HepG2 (cell line): ENCODE data around the gene CENPO. TPM values are rescaled to one million over a fixed set of nuclear protein-coding genes. Genes with fewer than 3 reads are reported as not detected.

Experiments
- ATAC-seq: fragments of 200-7000 bp; cut with Tn5 transposase; 3 replicates; pipeline ENCODE4 v1.9.1; 2020; ENCODE audit warnings: mild to moderate bottlenecking, moderate library complexity
- BruUV-seq: library from RNA; stranded (reverse); fragments of 400-500 nt; replicated peaks from 2 replicates; lab custom pipeline; 2021; lab: Mats Ljungman, UMichigan
- CTCF ChIA-PET: fragments of 300-600 bp; formaldehyde crosslinking; extraction: SDS; loops from one replicate; lab custom pipeline; 2021; ENCODE audit warnings: low total read pairs, inconsistent platforms, low intra/inter-chr PET ratio; lab: Yijun Ruan, JAX
- POLR2A ChIA-PET: fragments of 350-600 bp; sonication (Branson Sonifier 250); formaldehyde crosslinking; loops from one replicate; lab custom pipeline; 2020; ENCODE audit warnings: antibody characterized with exemption, inconsistent platforms; lab: Yijun Ruan, JAX
- DNase-seq: peaks from one replicate; pipeline ENCODE4 v3.0.0-alpha.2; 2015; ENCODE audit warnings: low spot score
- FAIRE-seq: peaks from 3 replicates; lab custom pipeline; 2011; peaks lifted over from hg19 to GRCh38; lab: Jason Lieb, UNC
- H2AFZ ChIP-seq: one replicate; pipeline ENCODE4 v1.6.1; 2011; ENCODE audit warnings: low read length, inconsistent platforms
- H3K27ac ChIP-seq: fragments of 300-600 bp; 3 replicates; pipeline ENCODE4 v1.8.0; 2011; ENCODE audit warnings: mixed run types, mild to moderate bottlenecking, mixed read lengths, low read length, inconsistent platforms; ENCODE audit not compliant: insufficient read depth; ENCODE audit errors: extremely low read length
- H3K27me3 ChIP-seq, 2 experiments: fragments of 200-600 bp in 1 of 2; 2 replicates in 1 of 2; 3 replicates in 1 of 2; pipeline versions ENCODE4 v1.6.0 to v1.8.0; 2011; ENCODE audit warnings: low read length in 2 of 2, mild to moderate bottlenecking in 2 of 2, moderate library complexity in 2 of 2, inconsistent platforms in 1 of 2; ENCODE audit not compliant: insufficient read depth in 2 of 2, control insufficient read depth in 1 of 2
- H3K36me3 ChIP-seq, 2 experiments: fragments of 200-600 bp in 1 of 2; replicated peaks in 1 of 2; 2 replicates in 1 of 2; 3 replicates in 1 of 2; pipeline versions ENCODE4 v1.5.1 to v1.8.0; 2011; ENCODE audit warnings: low read length in 2 of 2, inconsistent platforms in 1 of 2; ENCODE audit not compliant: insufficient read depth in 2 of 2, control insufficient read depth in 1 of 2
- H3K4me1 ChIP-seq: 2 replicates; pipeline ENCODE4 v1.5.1; 2012; ENCODE audit warnings: low read length, inconsistent platforms; ENCODE audit not compliant: insufficient read depth
- H3K4me2 ChIP-seq: 2 replicates; pipeline ENCODE4 v1.6.0; 2011; ENCODE audit warnings: low read depth, low read length, inconsistent platforms
- H3K4me3 ChIP-seq, 3 experiments: fragments of 200-600 bp in 1 of 3; sonication (generic), shearing (Covaris generic) in 1 of 3; replicated peaks in 1 of 3; 2 replicates each; pipeline ENCODE4 v1.5.1; 2011 to 2016; ENCODE audit warnings: low read length in 3 of 3, inconsistent platforms in 2 of 3, low read depth in 2 of 3, mild to moderate bottlenecking in 2 of 3, control low read depth in 1 of 3, mixed read lengths in 1 of 3; ENCODE audit not compliant: insufficient read depth in 1 of 3
- H3K79me2 ChIP-seq: one replicate; pipeline ENCODE4 v1.6.1; 2011; ENCODE audit warnings: low read length, inconsistent platforms; ENCODE audit not compliant: insufficient read depth
- H3K9ac ChIP-seq: 2 replicates; pipeline ENCODE4 v1.6.0; 2011; ENCODE audit warnings: mild to moderate bottlenecking, low read depth, low read length, inconsistent platforms; ENCODE audit not compliant: insufficient read depth
- H3K9me3 ChIP-seq: 2 replicates; pipeline ENCODE4 v1.5.1; 2012; ENCODE audit warnings: mild to moderate bottlenecking, low read length
- H4K20me1 ChIP-seq: 2 replicates; pipeline ENCODE4 v1.6.0; 2011; ENCODE audit warnings: inconsistent platforms, mild to moderate bottlenecking, low read length, moderate library complexity; ENCODE audit not compliant: insufficient read depth
- ARHGAP35 ChIP-seq: sonication (generic); formaldehyde crosslinking; IDR thresholded peaks from 2 replicates; pipeline ENCODE4 v1.9.0; 2022; ENCODE audit warnings: mild to moderate bottlenecking, inconsistent platforms, moderate library complexity, missing genetic modification reagents, borderline replicate concordance
- GTF3A ChIP-seq: sonication (generic); formaldehyde crosslinking; conservative IDR thresholded peaks from 2 replicates; pipeline ENCODE4 v1.4.0; 2020; ENCODE audit warnings: mild to moderate bottlenecking, missing genetic modification reagents
- MEF2D ChIP-seq: sonication (generic); formaldehyde crosslinking; IDR thresholded peaks from 2 replicates; pipeline ENCODE4 v1.5.1; 2020; ENCODE audit warnings: mild to moderate bottlenecking, missing genetic modification reagents
- MEIS1 ChIP-seq: sonication (generic); formaldehyde crosslinking; IDR thresholded peaks from 2 replicates; pipeline ENCODE4 v1.9.0; 2021; ENCODE audit warnings: mild to moderate bottlenecking, missing genetic modification reagents, moderate library complexity, borderline replicate concordance
- NR2F1 ChIP-seq, 2 experiments: fragments of 450-650 bp in 1 of 2; formaldehyde crosslinking in 1 of 2; IDR thresholded peaks; 2 replicates each; pipeline versions ENCODE4 v1.5.0 to v1.6.1; 2016 to 2020; ENCODE audit warnings: mild to moderate bottlenecking in 1 of 2, missing compliant biosample characterization in 1 of 2, missing genetic modification reagents in 1 of 2, moderate library complexity in 1 of 2
- PHF20 ChIP-seq: sonication (generic); formaldehyde crosslinking; IDR thresholded peaks from 2 replicates; pipeline ENCODE4 v1.5.0; 2020; ENCODE audit warnings: mild to moderate bottlenecking, missing genetic modification reagents
- PLRG1 ChIP-seq: fragments of 450-650 bp; conservative IDR thresholded peaks from 2 replicates; pipeline ENCODE4 v1.6.1; 2016
- RELA ChIP-seq: sonication (generic); formaldehyde crosslinking; IDR thresholded peaks from 2 replicates; pipeline ENCODE4 v1.4.0; 2020; ENCODE audit warnings: missing genetic modification reagents
- SALL1 ChIP-seq: sonication (generic); formaldehyde crosslinking; IDR thresholded peaks from 2 replicates; pipeline ENCODE4 v1.8.0; 2022; ENCODE audit warnings: mild to moderate bottlenecking, missing genetic modification reagents
- SMAD9 ChIP-seq: sonication (generic); formaldehyde crosslinking; IDR thresholded peaks from 2 replicates; pipeline ENCODE4 v1.5.1; 2020; ENCODE audit warnings: mild to moderate bottlenecking, missing genetic modification reagents
- THAP11 ChIP-seq: IDR thresholded peaks from 2 replicates; pipeline ENCODE4 v1.6.1; 2016; ENCODE audit warnings: missing biosample characterization, missing genetic modification reagents
- ZNF124 ChIP-seq: sonication (generic); formaldehyde crosslinking; IDR thresholded peaks from 2 replicates; pipeline ENCODE4 v1.4.0; 2020; ENCODE audit warnings: missing genetic modification reagents
- ZNF17 ChIP-seq: sonication (generic); formaldehyde crosslinking; IDR thresholded peaks from 2 replicates; pipeline ENCODE4 v1.5.0; 2020; ENCODE audit warnings: mild to moderate bottlenecking, missing genetic modification reagents
- ZNF292 ChIP-seq: sonication (generic); formaldehyde crosslinking; IDR thresholded peaks from 2 replicates; pipeline ENCODE4 v1.8.1; 2022; ENCODE audit warnings: mild to moderate bottlenecking, low read depth, missing genetic modification reagents, borderline replicate concordance
- ZNF33A ChIP-seq: sonication (generic); formaldehyde crosslinking; IDR thresholded peaks from 2 replicates; pipeline ENCODE4 v1.5.1; 2020; ENCODE audit warnings: missing genetic modification reagents, mild to moderate bottlenecking, moderate library complexity, borderline replicate concordance
- ZNF354B ChIP-seq: sonication (generic); formaldehyde crosslinking; IDR thresholded peaks from 2 replicates; pipeline ENCODE4 v1.8.0; 2022; ENCODE audit warnings: mild to moderate bottlenecking, missing genetic modification reagents
- ZNF572 ChIP-seq: sonication (generic); formaldehyde crosslinking; IDR thresholded peaks from 2 replicates; pipeline ENCODE4 v1.5.1; 2020; ENCODE audit warnings: mild to moderate bottlenecking, missing genetic modification reagents
- ZNF615 ChIP-seq: sonication (generic); formaldehyde crosslinking; IDR thresholded peaks from 2 replicates; pipeline ENCODE4 v1.5.0; 2020; ENCODE audit warnings: mild to moderate bottlenecking, missing genetic modification reagents, borderline replicate concordance
- ZNF768 ChIP-seq: sonication (generic); formaldehyde crosslinking; IDR thresholded peaks from 2 replicates; pipeline ENCODE4 v1.4.0; 2020; ENCODE audit warnings: missing genetic modification reagents
- WGBS: methylation state at CpG from one replicate; pipeline ENCODE4 v1.1.6; 2017; ENCODE audit warnings: low lambda C conversion rate; 5-methylcytosine and 5-hydroxymethylcytosine counted together
- in situ Hi-C: cut with HindIII; loops from 2 replicates; pipeline ENCODE4 v1.10.0; 2017; ENCODE audit warnings: low pct_unique_long_range_greater_than_20kb; ENCODE audit not compliant: extremely low pct_ligation_motif_present
- intact Hi-C: fragments of 100-400 bp; cut with micrococcal nuclease; formaldehyde crosslinking; loops from one replicate; pipeline ENCODE4 v1.10.0; 2022; ENCODE audit not compliant: unreplicated experiment
- polyA plus RNA-seq, 8 experiments: library from polyadenylated mRNA; depleted of rRNA in 3 of 8; stranded (reverse) in 7 of 8; unstranded in 1 of 8; fragments of >200 nt; fragmentation: Illumina TruSeq in 4 of 8; extraction: Trizol in 4 of 8; gene quantifications; 2 replicates each; pipeline versions ENCODE4 v1.2.1 to v1.2.3, GENCODE V29; 2011 to 2016; ENCODE audit warnings: low read depth in 4 of 8, missing spikeins in 1 of 8, mixed read lengths in 1 of 8; ENCODE audit not compliant: insufficient read depth in 1 of 8
- total RNA-seq, 5 experiments: library from RNA; depleted of rRNA; stranded (reverse); fragments of >200 nt; fragmentation: Illumina TruSeq; extraction: Trizol; gene quantifications; 2 replicates each; pipeline ENCODE4 v1.2.3, GENCODE V29; 2016; ENCODE audit warnings: low read depth in 1 of 5
- TF ChIP-seq, protein P1 (sequence below): sonication (generic); formaldehyde crosslinking; IDR thresholded peaks from 2 replicates; pipeline ENCODE4 v1.5.0; 2020; ENCODE audit warnings: missing genetic modification reagents

CENPO gene
- total and polyA plus RNA-seq, 2 of the 13 experiments (the other 11 are each of a cell fraction or from before 2014, with no cell fraction given): 19.7 to 35.5 TPM

DNA sequence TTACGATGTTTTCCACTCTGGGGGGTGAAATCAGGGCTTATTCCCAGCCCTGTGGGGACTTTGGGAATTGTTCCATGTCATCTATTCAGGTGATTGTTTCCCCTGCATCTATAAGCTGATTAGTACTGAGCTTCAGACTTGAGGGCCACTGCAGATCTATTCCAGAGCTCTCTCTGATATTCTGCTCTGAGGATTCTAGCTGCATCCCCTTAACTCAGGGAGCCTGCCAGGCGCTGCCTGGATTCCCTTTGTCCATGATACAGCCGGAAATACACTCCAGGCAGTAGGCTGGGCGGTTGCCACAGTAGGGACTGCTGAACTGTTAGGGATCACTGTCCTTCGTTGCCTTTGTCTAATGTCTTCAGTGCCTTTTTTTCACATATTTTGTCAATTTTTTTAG is 31.4 kb upstream of the CENPO start:
- Histone ChIP-seq H4K20me1 (no peaks in the 10 kb centered on the region), H3K9me3 (no peaks in the 10 kb centered on the region), H3K27me3 (no peaks in the 10 kb centered on the region), H3K27ac (no peak overlapping the region), H3K4me3 (no peak overlapping the region), H3K36me3 (peaks cover 3 to 15% of the 10 kb centered on the region in 2 experiments; a peak in 1 of 5 replicates), H3K79me2 (no peaks in the 10 kb centered on the region), H3K9ac (no peak overlapping the region), H3K4me2 (no peak overlapping the region), H3K4me1 (no peaks in the 10 kb centered on the region), H2AFZ (no peak overlapping the region)
- intact Hi-C loops: no loop called here
- CTCF ChIA-PET: no interaction called here
- WGBS: 90% methylated on average over 5 of the region's 5 CpGs
- BruUV-seq: no TSS peak
- no peak for DNase-seq
- POLR2A ChIA-PET: no interaction called here
- in situ Hi-C loops: no loop called here
- TF ChIP-seq ARHGAP35 (CRISPR knock-in tag) (no peak), ZNF572 (CRISPR knock-in tag) (no peak), ZNF354B (CRISPR knock-in tag) (no peak), GTF3A (CRISPR knock-in tag) (no peak), ZNF292 (no peak)
- FAIRE-seq: no peak
- no peak for ATAC-seq

GRCh38 chr2:24762518-24762917 is 30.7 kb upstream of the CENPO start:
- Histone ChIP-seq H3K9ac (no peak overlapping the region), H4K20me1 (no peaks in the 10 kb centered on the region), H3K9me3 (no peaks in the 10 kb centered on the region), H3K4me2 (no peak overlapping the region), H3K27ac (no peak overlapping the region), H2AFZ (no peak overlapping the region), H3K36me3 (peaks cover 3 to 15% of the 10 kb centered on the region in 2 experiments; a peak in 1 of 5 replicates), H3K27me3 (no peaks in the 10 kb centered on the region), H3K4me1 (no peaks in the 10 kb centered on the region), H3K79me2 (no peaks in the 10 kb centered on the region), H3K4me3 (no peak overlapping the region)
- intact Hi-C loops (no loop called here), in situ Hi-C loops (no loop called here)
- DNase-seq (no peak), FAIRE-seq (no peak), ATAC-seq (no peak)
- BruUV-seq: no TSS peak
- TF ChIP-seq RELA (CRISPR knock-in tag) (no peak), ZNF33A (no peak), THAP11 (CRISPR knock-in tag) (no peak), ZNF768 (CRISPR knock-in tag) (no peak), PHF20 (CRISPR knock-in tag) (no peak), ZNF124 (CRISPR knock-in tag) (no peak), ZNF615 (CRISPR knock-in tag) (no peak), PLRG1 (no peak), SALL1 (CRISPR knock-in tag) (no peak), MEF2D (CRISPR knock-in tag) (no peak), MEIS1 (no peak), SMAD9 (CRISPR knock-in tag) (no peak), NR2F1 (CRISPR knock-in tag; IDR thresholded peaks at IDR 0.05) (no peak), ZNF17 (CRISPR knock-in tag) (no peak)
- TF ChIP-seq, protein P1, sequence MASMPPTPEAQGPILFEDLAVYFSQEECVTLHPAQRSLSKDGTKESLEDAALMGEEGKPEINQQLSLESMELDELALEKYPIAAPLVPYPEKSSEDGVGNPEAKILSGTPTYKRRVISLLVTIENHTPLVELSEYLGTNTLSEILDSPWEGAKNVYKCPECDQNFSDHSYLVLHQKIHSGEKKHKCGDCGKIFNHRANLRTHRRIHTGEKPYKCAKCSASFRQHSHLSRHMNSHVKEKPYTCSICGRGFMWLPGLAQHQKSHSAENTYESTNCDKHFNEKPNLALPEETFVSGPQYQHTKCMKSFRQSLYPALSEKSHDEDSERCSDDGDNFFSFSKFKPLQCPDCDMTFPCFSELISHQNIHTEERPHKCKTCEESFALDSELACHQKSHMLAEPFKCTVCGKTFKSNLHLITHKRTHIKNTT (CRISPR knock-in tag): no peak
- ChIA-PET CTCF (no interaction called here), POLR2A (no interaction called here)
- WGBS: 94% methylated on average over 2 of the region's 2 CpGs
